GM12878 (cell line): ENCODE results near the gene AIFM3.

Source experiments
- EP300 ChIP-seq, 2 experiments: fragments of 150-350 bp in 1 of 2; IDR thresholded peaks; 2 replicates each; pipeline ENCODE4 v1.6.1; 2011 to 2012; ENCODE audit warnings: low read depth in 2 of 2, low read length in 2 of 2, borderline replicate concordance in 1 of 2, improper control_type of control experiment in 1 of 2, inconsistent platforms in 1 of 2; ENCODE audit not compliant: control insufficient read depth in 1 of 2
- HCFC1 ChIP-seq: fragments of 150-350 bp; IDR thresholded peaks from 2 replicates; pipeline ENCODE4 v1.6.1; 2014; ENCODE audit warnings: low read length
- POLR2AphosphoS5 ChIP-seq: IDR thresholded peaks from 2 replicates; pipeline ENCODE4 v1.6.1; 2011; ENCODE audit warnings: mild to moderate bottlenecking, low read length, inconsistent platforms
- TARDBP ChIP-seq: IDR thresholded peaks from 2 replicates; pipeline ENCODE4 v1.6.1; 2016; ENCODE audit warnings: borderline replicate concordance
- TF ChIP-seq, protein P1 (sequence below), 3 experiments: IDR thresholded peaks in 2 of 3; conservative IDR thresholded peaks in 1 of 3; 2 replicates each; pipeline ENCODE4 v1.5.1; 2011; ENCODE audit warnings: low read depth in 3 of 3, low read length in 3 of 3, mild to moderate bottlenecking in 3 of 3, control low read depth in 2 of 3, moderate library complexity in 2 of 3, inconsistent platforms in 1 of 3, mixed read lengths in 1 of 3; ENCODE audit not compliant: control insufficient read depth in 2 of 3, insufficient read depth in 1 of 3; ENCODE audit errors: extremely low read depth in 1 of 3

GRCh38 chr22:20946080-20946986 is 20.7 kb upstream of the AIFM3 start:
- TF ChIP-seq, protein P1, sequence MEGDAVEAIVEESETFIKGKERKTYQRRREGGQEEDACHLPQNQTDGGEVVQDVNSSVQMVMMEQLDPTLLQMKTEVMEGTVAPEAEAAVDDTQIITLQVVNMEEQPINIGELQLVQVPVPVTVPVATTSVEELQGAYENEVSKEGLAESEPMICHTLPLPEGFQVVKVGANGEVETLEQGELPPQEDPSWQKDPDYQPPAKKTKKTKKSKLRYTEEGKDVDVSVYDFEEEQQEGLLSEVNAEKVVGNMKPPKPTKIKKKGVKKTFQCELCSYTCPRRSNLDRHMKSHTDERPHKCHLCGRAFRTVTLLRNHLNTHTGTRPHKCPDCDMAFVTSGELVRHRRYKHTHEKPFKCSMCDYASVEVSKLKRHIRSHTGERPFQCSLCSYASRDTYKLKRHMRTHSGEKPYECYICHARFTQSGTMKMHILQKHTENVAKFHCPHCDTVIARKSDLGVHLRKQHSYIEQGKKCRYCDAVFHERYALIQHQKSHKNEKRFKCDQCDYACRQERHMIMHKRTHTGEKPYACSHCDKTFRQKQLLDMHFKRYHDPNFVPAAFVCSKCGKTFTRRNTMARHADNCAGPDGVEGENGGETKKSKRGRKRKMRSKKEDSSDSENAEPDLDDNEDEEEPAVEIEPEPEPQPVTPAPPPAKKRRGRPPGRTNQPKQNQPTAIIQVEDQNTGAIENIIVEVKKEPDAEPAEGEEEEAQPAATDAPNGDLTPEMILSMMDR (IDR thresholded peaks at IDR 0.05 in 2 of 3, conservative IDR thresholded peaks at IDR 0.05 in 1 of 3; ENCODE audit: control insufficient read depth in 2 of 3, extremely low read depth in 1 of 3, insufficient read depth in 1 of 3, low read depth in 3 of 3, low read length in 3 of 3), result no peak
- TF ChIP-seq HCFC1, result no peak
- TF ChIP-seq TARDBP, result no peak
- TF ChIP-seq EP300 (IDR thresholded peaks at IDR 0.05; ENCODE audit: borderline replicate concordance in 1 of 2, control insufficient read depth in 1 of 2, low read depth in 2 of 2, low read length in 2 of 2), result no peak
- no peak for TF ChIP-seq POLR2AphosphoS5
